Measurements from ENCODE around the gene DDOST.
"Not testable (repeated sequence)": the region's sequence is repeated elsewhere in the genome, so short reads cannot be mapped to it uniquely, and the experiment has no call there.

DNA sequence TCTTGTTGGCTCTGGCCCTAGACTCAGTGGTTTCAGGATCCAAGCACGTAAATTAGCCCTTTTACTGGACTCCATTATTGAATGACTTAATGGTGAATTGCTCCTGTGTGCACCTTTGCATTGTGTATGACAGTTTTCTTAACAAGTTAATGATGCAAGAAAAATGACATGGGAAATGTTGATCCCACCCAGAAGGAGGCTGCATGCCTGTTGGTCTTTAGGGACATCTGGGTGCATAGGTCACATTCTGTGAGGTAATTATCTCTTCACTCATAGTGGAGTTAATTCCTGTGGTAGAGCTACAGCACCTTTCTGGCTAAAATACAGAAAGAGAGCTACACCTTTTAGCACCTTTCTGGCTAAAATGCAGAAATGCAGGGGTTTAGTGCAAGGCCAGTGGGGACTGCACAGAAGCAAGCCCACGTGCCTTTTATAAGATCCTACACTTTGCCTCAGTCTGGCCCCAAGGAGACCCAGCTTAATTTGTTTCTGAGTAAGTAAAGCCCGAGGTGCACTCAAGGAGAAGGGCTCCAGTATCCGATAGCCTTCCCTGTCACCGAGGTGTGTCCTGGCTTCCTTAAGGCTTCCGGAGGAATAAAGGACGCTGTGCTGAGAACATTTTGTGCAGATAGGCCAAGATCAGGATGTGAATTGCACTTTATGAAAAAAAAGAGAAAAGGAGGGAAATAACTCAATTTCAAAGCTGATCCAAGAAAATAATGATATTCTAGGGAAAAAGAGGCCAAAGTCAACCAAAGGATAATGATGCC lies 54.2 kb downstream of the DDOST start:
- TF ChIP-seq, protein P1, sequence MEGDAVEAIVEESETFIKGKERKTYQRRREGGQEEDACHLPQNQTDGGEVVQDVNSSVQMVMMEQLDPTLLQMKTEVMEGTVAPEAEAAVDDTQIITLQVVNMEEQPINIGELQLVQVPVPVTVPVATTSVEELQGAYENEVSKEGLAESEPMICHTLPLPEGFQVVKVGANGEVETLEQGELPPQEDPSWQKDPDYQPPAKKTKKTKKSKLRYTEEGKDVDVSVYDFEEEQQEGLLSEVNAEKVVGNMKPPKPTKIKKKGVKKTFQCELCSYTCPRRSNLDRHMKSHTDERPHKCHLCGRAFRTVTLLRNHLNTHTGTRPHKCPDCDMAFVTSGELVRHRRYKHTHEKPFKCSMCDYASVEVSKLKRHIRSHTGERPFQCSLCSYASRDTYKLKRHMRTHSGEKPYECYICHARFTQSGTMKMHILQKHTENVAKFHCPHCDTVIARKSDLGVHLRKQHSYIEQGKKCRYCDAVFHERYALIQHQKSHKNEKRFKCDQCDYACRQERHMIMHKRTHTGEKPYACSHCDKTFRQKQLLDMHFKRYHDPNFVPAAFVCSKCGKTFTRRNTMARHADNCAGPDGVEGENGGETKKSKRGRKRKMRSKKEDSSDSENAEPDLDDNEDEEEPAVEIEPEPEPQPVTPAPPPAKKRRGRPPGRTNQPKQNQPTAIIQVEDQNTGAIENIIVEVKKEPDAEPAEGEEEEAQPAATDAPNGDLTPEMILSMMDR (IDR thresholded peaks at IDR 0.05; ENCODE audit: poor library complexity) = not testable (repeated sequence)
- not testable (repeated sequence) for TF ChIP-seq EZH2 (IDR thresholded peaks at IDR 0.05; ENCODE audit: borderline replicate concordance)
